ENCODE results near the gene CSMD2. TPM values are rescaled to one million over a fixed set of nuclear protein-coding genes. Genes with fewer than 3 reads are reported as not detected.

The CSMD2 gene
- total and polyA plus RNA-seq, 2 experiments from 2014 or later: 5.3 to 16.6 TPM

DNA sequence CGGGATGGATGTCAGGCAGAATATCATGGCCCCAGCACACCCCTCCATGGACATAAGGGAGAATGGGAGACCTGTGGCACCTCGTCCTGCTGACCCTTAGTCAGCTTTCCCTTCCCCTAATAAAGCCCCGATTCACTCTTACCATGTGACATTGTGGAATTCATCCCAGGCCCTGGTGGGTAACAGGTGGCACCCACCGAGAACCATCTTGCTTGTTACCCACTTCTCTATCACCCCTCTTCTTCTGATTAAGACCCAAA, 32.9 kb downstream of the CSMD2 start:
- H3K4me3 Mint-ChIP-seq: no peak overlapping the region
- DNase-seq (ENCODE audit: low spot score) (no peak), ATAC-seq (no peak)
- peaks cover 12% of the 10 kb centered on the region for H3K27me3 Mint-ChIP-seq (ENCODE audit: insufficient read depth, low read depth, poor library complexity)
- Histone ChIP-seq H3K4me3 (no peak overlapping the region), H3K4me2 (no peak overlapping the region), H3K79me2 (replicated peaks; ENCODE audit: insufficient read depth) (peaks cover 47% of the 10 kb centered on the region), H3K9me2 (ENCODE audit: insufficient read depth) (no peaks in the 10 kb centered on the region), H3K4me1 (ENCODE audit: insufficient read depth) (no peaks in the 10 kb centered on the region), H3K27ac (ENCODE audit: low read depth) (no peak overlapping the region), H4K20me1 (replicated peaks; ENCODE audit: insufficient read depth) (peaks cover 10% of the 10 kb centered on the region; the same call in 1 of the 2 replicates), H3F3A (replicated peaks; ENCODE audit: low read depth) (no peaks in the 10 kb centered on the region), H3K36me3 (ENCODE audit: insufficient read depth) (no peaks in the 10 kb centered on the region), H3K27me3 (ENCODE audit: insufficient read depth) (no peaks in the 10 kb centered on the region), H2AFZ (no peak overlapping the region)
- peaks cover 19% of the 10 kb centered on the region for H3K36me3 Mint-ChIP-seq (ENCODE audit: low read depth)
- no peaks in the 10 kb centered on the region; the same call in 2 of the 3 replicates for H3K4me1 Mint-ChIP-seq
- TF ChIP-seq POLR2AphosphoS5 (IDR thresholded peaks at IDR 0.05; ENCODE audit: low read depth): no peak
- TF ChIP-seq, protein P1, sequence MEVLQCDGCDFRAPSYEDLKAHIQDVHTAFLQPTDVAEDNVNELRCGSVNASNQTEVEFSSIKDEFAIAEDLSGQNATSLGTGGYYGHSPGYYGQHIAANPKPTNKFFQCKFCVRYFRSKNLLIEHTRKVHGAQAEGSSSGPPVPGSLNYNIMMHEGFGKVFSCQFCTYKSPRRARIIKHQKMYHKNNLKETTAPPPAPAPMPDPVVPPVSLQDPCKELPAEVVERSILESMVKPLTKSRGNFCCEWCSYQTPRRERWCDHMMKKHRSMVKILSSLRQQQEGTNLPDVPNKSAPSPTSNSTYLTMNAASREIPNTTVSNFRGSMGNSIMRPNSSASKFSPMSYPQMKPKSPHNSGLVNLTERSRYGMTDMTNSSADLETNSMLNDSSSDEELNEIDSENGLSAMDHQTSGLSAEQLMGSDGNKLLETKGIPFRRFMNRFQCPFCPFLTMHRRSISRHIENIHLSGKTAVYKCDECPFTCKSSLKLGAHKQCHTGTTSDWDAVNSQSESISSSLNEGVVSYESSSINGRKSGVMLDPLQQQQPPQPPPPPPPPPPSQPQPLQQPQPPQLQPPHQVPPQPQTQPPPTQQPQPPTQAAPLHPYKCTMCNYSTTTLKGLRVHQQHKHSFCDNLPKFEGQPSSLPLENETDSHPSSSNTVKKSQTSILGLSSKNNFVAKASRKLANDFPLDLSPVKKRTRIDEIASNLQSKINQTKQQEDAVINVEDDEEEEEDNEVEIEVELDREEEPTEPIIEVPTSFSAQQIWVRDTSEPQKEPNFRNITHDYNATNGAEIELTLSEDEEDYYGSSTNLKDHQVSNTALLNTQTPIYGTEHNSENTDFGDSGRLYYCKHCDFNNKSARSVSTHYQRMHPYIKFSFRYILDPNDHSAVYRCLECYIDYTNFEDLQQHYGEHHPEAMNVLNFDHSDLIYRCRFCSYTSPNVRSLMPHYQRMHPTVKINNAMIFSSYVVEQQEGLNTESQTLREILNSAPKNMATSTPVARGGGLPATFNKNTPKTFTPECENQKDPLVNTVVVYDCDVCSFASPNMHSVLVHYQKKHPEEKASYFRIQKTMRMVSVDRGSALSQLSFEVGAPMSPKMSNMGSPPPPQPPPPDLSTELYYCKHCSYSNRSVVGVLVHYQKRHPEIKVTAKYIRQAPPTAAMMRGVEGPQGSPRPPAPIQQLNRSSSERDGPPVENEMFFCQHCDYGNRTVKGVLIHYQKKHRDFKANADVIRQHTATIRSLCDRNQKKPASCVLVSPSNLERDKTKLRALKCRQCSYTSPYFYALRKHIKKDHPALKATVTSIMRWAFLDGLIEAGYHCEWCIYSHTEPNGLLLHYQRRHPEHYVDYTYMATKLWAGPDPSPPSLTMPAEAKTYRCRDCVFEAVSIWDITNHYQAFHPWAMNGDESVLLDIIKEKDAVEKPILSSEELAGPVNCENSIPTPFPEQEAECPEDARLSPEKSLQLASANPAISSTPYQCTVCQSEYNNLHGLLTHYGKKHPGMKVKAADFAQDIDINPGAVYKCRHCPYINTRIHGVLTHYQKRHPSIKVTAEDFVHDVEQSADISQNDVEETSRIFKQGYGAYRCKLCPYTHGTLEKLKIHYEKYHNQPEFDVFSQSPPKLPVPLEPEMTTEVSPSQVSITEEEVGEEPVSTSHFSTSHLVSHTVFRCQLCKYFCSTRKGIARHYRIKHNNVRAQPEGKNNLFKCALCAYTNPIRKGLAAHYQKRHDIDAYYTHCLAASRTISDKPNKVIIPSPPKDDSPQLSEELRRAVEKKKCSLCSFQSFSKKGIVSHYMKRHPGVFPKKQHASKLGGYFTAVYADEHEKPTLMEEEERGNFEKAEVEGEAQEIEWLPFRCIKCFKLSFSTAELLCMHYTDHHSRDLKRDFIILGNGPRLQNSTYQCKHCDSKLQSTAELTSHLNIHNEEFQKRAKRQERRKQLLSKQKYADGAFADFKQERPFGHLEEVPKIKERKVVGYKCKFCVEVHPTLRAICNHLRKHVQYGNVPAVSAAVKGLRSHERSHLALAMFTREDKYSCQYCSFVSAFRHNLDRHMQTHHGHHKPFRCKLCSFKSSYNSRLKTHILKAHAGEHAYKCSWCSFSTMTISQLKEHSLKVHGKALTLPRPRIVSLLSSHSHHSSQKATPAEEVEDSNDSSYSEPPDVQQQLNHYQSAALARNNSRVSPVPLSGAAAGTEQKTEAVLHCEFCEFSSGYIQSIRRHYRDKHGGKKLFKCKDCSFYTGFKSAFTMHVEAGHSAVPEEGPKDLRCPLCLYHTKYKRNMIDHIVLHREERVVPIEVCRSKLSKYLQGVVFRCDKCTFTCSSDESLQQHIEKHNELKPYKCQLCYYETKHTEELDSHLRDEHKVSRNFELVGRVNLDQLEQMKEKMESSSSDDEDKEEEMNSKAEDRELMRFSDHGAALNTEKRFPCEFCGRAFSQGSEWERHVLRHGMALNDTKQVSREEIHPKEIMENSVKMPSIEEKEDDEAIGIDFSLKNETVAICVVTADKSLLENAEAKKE (CRISPR knock-in tag; IDR thresholded peaks at IDR 0.05): no peak
- no peak for TF ChIP-seq REST (IDR thresholded peaks at IDR 0.05; ENCODE audit: unreplicated experiment)
- no peak for TF ChIP-seq ETS1 (IDR thresholded peaks at IDR 0.05)
- no peak for TF ChIP-seq CREB1 (CRISPR knock-in tag; IDR thresholded peaks at IDR 0.05; ENCODE audit: low read depth)
- no peak for TF ChIP-seq ZNF331 (CRISPR knock-in tag; IDR thresholded peaks at IDR 0.05; ENCODE audit: low read depth)
- no peak for TF ChIP-seq ZNF114 (CRISPR knock-in tag; IDR thresholded peaks at IDR 0.05)
- TF ChIP-seq JUNB (IDR thresholded peaks at IDR 0.05; ENCODE audit: unreplicated experiment): no peak
- TF ChIP-seq NANOG (IDR thresholded peaks at IDR 0.05; ENCODE audit: borderline replicate concordance): no peak
- TF ChIP-seq STAT1 (IDR thresholded peaks at IDR 0.05; ENCODE audit: unreplicated experiment): no peak
- TF ChIP-seq EZH2 (IDR thresholded peaks at IDR 0.05; ENCODE audit: low read depth, unreplicated experiment): no peak
- no peak for TF ChIP-seq EZH2phosphoT487 (IDR thresholded peaks at IDR 0.05; ENCODE audit: unreplicated experiment)
- TF ChIP-seq, protein P2, sequence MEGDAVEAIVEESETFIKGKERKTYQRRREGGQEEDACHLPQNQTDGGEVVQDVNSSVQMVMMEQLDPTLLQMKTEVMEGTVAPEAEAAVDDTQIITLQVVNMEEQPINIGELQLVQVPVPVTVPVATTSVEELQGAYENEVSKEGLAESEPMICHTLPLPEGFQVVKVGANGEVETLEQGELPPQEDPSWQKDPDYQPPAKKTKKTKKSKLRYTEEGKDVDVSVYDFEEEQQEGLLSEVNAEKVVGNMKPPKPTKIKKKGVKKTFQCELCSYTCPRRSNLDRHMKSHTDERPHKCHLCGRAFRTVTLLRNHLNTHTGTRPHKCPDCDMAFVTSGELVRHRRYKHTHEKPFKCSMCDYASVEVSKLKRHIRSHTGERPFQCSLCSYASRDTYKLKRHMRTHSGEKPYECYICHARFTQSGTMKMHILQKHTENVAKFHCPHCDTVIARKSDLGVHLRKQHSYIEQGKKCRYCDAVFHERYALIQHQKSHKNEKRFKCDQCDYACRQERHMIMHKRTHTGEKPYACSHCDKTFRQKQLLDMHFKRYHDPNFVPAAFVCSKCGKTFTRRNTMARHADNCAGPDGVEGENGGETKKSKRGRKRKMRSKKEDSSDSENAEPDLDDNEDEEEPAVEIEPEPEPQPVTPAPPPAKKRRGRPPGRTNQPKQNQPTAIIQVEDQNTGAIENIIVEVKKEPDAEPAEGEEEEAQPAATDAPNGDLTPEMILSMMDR (conservative IDR thresholded peaks at IDR 0.05; ENCODE audit: low read depth in 2 of 2): no peak
- no peaks in the 10 kb centered on the region for H3K9me3 Mint-ChIP-seq
- no peak overlapping the region for H3K27ac Mint-ChIP-seq
